Caco-2 (cell line): Measurements from ENCODE around the gene LDB2. TPM values are rescaled to one million over a fixed set of nuclear protein-coding genes. Genes with fewer than 3 reads are reported as not detected.
"Not testable (repeated sequence)": the region's sequence is repeated elsewhere in the genome, so short reads cannot be mapped to it uniquely, and the experiment has no call there.

Source experiments
- BruUV-seq: library from RNA; stranded (reverse); fragments of 400-500 nt; replicated peaks from 2 replicates; lab custom pipeline; 2021; lab: Mats Ljungman, UMichigan
- CTCF ChIA-PET: fragments of 300-600 bp; sonication (Branson Sonifier 250); formaldehyde crosslinking; loops from one replicate; lab custom pipeline; 2022; ENCODE audit warnings: antibody characterized with exemption; lab: Charles Lee
- POLR2A ChIA-PET: fragments of 300-600 bp; sonication (Branson Sonifier 250); formaldehyde crosslinking; loops from one replicate; lab custom pipeline; 2022; ENCODE audit warnings: antibody characterized with exemption; lab: Charles Lee
- DNase-seq, 2 experiments: peaks; one replicate each; pipeline versions ENCODE4 v3.0.0 to v3.0.0-alpha.2; 2020 to 2022
- H3K27me3 ChIP-seq: replicated peaks from 2 replicates; pipeline ENCODE4 v1.6.0; 2011; ENCODE audit warnings: low read length; ENCODE audit not compliant: control insufficient read depth, insufficient read depth
- H3K36me3 ChIP-seq: 2 replicates; pipeline ENCODE4 v1.5.1; 2011; ENCODE audit warnings: low read length; ENCODE audit not compliant: control insufficient read depth, insufficient read depth
- H3K4me1 ChIP-seq: fragments of 250-450 bp; sonication (Bioruptor Pico); 2 replicates; pipeline ENCODE4 v1.5.1; 2020; ENCODE audit warnings: mild to moderate bottlenecking
- H3K4me3 ChIP-seq: 2 replicates; pipeline ENCODE4 v1.5.1; 2011; ENCODE audit warnings: low read depth, mild to moderate bottlenecking, control low read depth, low read length
- H3K9me3 ChIP-seq: fragments of 250-450 bp; sonication (Bioruptor Pico); 2 replicates; pipeline ENCODE4 v1.5.1; 2020; ENCODE audit warnings: mild to moderate bottlenecking, moderate library complexity
- H3K27ac Mint-ChIP-seq: one replicate; pipeline ENCODE4 v1.8.0; 2022; ENCODE audit warnings: mixed read lengths; ENCODE audit not compliant: unreplicated experiment
- H3K27me3 Mint-ChIP-seq: one replicate; pipeline ENCODE4 v1.8.0; 2022; ENCODE audit warnings: mixed read lengths; ENCODE audit not compliant: insufficient read depth, unreplicated experiment
- H3K36me3 Mint-ChIP-seq: one replicate; pipeline ENCODE4 v1.8.0; 2022; ENCODE audit warnings: mild to moderate bottlenecking, mixed read lengths; ENCODE audit not compliant: insufficient read depth, unreplicated experiment
- H3K4me1 Mint-ChIP-seq: one replicate; pipeline ENCODE4 v1.8.0; 2022; ENCODE audit warnings: low read depth, mixed read lengths; ENCODE audit not compliant: unreplicated experiment
- H3K4me3 Mint-ChIP-seq: one replicate; pipeline ENCODE4 v1.8.0; 2022; ENCODE audit warnings: mild to moderate bottlenecking, moderate library complexity, mixed read lengths; ENCODE audit not compliant: unreplicated experiment
- H3K9me3 Mint-ChIP-seq: one replicate; pipeline ENCODE4 v1.8.0; 2022; ENCODE audit warnings: mixed read lengths; ENCODE audit not compliant: unreplicated experiment
- CTCF ChIP-seq, 2 experiments: fragments of 200-600 bp in 1 of 2; IDR thresholded peaks; 1 replicate in 1 of 2; 2 replicates in 1 of 2; pipeline versions ENCODE4 v1.5.1 to v1.8.0; 2011 to 2022; ENCODE audit warnings: antibody characterized with exemption in 1 of 2, control low read depth in 1 of 2, inconsistent platforms in 1 of 2, low read depth in 1 of 2, low read length in 1 of 2, mild to moderate bottlenecking in 1 of 2, moderate library complexity in 1 of 2; ENCODE audit not compliant: insufficient read depth in 1 of 2, severe bottlenecking in 1 of 2, unreplicated experiment in 1 of 2
- intact Hi-C: fragments of 100-400 bp; cut with micrococcal nuclease; formaldehyde crosslinking; loops from one replicate; pipeline ENCODE4 v1.10.0; 2022; ENCODE audit not compliant: unreplicated experiment
- total RNA-seq: library from RNA; stranded (reverse); gene quantifications from 2 replicates; pipeline ENCODE4 v1.2.3, GENCODE V29; 2022

The LDB2 gene
- total RNA-seq, 1 experiment from 2014 or later = not detected

DNA sequence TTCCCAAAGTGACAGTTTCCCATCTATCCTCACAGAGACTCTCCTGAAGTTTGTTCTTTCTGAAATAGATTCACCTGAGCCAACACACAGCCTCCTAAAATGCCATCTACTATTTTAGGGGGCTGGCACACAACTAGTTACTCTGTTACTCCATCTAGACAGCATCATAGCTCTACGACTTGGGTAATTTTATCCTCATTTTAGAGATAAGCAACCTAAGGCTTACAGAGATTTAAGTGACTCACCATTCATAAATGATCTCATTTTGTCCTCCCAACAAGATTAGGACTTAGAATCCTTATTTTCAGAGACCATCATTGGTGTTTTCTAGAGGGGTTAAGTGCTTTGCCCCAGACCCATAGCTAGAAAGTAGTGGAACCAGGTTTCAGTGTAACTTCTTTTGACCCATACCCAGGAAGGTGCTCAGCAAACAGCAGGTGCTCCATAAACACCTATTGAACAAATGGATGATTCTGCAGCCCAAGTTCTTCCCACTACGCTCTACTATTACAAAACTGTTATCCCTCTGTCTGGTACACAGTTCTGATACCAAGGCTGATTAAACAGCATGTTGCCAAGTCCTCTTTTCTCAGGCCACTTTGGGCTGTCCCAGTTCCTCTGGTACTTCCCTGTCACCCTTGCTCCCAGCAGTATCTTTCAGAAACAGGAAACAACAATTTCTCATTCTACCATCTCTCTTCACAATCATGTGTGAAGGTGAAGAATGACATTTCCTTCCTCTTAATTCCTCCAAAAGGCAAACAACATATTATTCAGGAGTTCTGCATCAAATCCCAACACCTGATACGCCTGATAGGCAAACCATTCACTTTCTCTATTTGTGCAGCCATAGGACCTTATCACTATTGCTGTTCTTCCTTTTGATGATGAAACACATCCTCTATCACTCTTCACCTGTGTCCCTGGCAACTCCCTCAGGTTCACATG lies 367.5 kb downstream of the LDB2 start:
- no peak for TF ChIP-seq CTCF (IDR thresholded peaks at IDR 0.05; ENCODE audit: insufficient read depth in 1 of 2, low read depth in 1 of 2, low read length in 1 of 2, severe bottlenecking in 1 of 2, unreplicated experiment in 1 of 2)
- Mint-ChIP-seq H3K36me3 (no peaks in the 10 kb centered on the region), H3K4me1 (no peaks in the 10 kb centered on the region), H3K4me3 (no peak overlapping the region), H3K27ac (no peak overlapping the region), H3K9me3 (no peaks in the 10 kb centered on the region), H3K27me3 (peaks cover 12% of the 10 kb centered on the region)
- no peaks in the 10 kb centered on the region for H3K36me3 ChIP-seq
- CTCF ChIA-PET = no interaction called here
- intact Hi-C loops = no loop called here
- BruUV-seq = no TSS peak
- no peaks in the 10 kb centered on the region for H3K27me3 ChIP-seq
- no peaks in the 10 kb centered on the region for H3K4me1 ChIP-seq
- no peak overlapping the region for H3K4me3 ChIP-seq
- H3K9me3 ChIP-seq = no peaks in the 10 kb centered on the region
- no peak for DNase-seq
- POLR2A ChIA-PET = no interaction called here

- TF ChIP-seq CTCF (IDR thresholded peaks at IDR 0.05; ENCODE audit: insufficient read depth in 1 of 2, low read depth in 1 of 2, low read length in 1 of 2, severe bottlenecking in 1 of 2, unreplicated experiment in 1 of 2) = no peak
These were observed 373.4 kb downstream of the LDB2 start for GRCh38 chr4:16524911-16525554.

DNA sequence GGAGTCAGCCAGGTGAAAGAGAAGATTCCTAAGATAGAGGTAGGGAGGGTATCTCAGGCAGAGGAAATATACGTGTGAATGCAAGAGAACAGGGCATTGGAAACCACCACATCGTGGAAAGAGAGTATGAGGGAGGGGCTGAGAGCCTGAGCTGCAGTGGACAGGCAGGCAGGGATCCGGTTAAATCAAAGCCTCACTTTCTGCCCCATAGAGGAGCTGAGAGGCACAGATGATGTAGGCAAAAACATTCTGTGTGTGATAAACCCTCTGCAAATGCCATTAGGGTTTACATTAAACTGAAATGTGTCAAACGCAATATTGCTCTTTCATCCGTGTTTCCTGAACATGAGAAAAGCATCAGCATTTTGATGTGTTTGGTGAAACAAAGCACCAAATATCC lies 374.0 kb downstream of the LDB2 start:
- no peaks in the 10 kb centered on the region for H3K9me3 ChIP-seq
- Mint-ChIP-seq H3K4me3 (no peak overlapping the region), H3K4me1 (no peaks in the 10 kb centered on the region), H3K36me3 (no peaks in the 10 kb centered on the region), H3K9me3 (no peaks in the 10 kb centered on the region), H3K27ac (no peak overlapping the region), H3K27me3 (peaks cover 13% of the 10 kb centered on the region)
- H3K27me3 ChIP-seq = no peaks in the 10 kb centered on the region
- H3K4me1 ChIP-seq = no peaks in the 10 kb centered on the region
- H3K4me3 ChIP-seq = no peak overlapping the region
- CTCF ChIA-PET = no interaction called here
- POLR2A ChIA-PET = no interaction called here
- DNase-seq = no peak
- no TSS peak for BruUV-seq
- no peaks in the 10 kb centered on the region for H3K36me3 ChIP-seq
- intact Hi-C loops = no loop called here
- TF ChIP-seq CTCF (IDR thresholded peaks at IDR 0.05; ENCODE audit: insufficient read depth in 1 of 2, low read depth in 1 of 2, low read length in 1 of 2, severe bottlenecking in 1 of 2, unreplicated experiment in 1 of 2) = no peak

More at GRCh38 chr4:16524911-16525554, 373.4 kb downstream of the LDB2 start:
- H3K27me3 ChIP-seq = no peaks in the 10 kb centered on the region
- Mint-ChIP-seq H3K27ac (no peak overlapping the region), H3K4me1 (no peaks in the 10 kb centered on the region), H3K4me3 (no peak overlapping the region), H3K27me3 (peaks cover 16% of the 10 kb centered on the region), H3K9me3 (no peaks in the 10 kb centered on the region), H3K36me3 (no peaks in the 10 kb centered on the region)
- CTCF ChIA-PET = no interaction called here
- H3K4me3 ChIP-seq = no peak overlapping the region
- intact Hi-C loops = no loop called here
- no TSS peak for BruUV-seq
- POLR2A ChIA-PET = no interaction called here
- no peak for DNase-seq
- no peaks in the 10 kb centered on the region for H3K36me3 ChIP-seq
- no peaks in the 10 kb centered on the region for H3K4me1 ChIP-seq
- H3K9me3 ChIP-seq = no peaks in the 10 kb centered on the region

- BruUV-seq = not testable (repeated sequence)
These were observed 374.9 kb downstream of the LDB2 start for GRCh38 chr4:16523526-16523925.

More at GRCh38 chr4:16523526-16523925, 374.9 kb downstream of the LDB2 start:
- H3K4me1 Mint-ChIP-seq, H3K9me3 ChIP-seq, H3K4me1 ChIP-seq, H3K27me3 ChIP-seq, CTCF ChIA-PET, H3K36me3 Mint-ChIP-seq, H3K9me3 Mint-ChIP-seq, H3K36me3 ChIP-seq, H3K4me3 ChIP-seq, intact Hi-C loops, H3K27ac Mint-ChIP-seq, DNase-seq, H3K4me3 Mint-ChIP-seq, POLR2A ChIA-PET: not testable (repeated sequence)
- H3K27me3 Mint-ChIP-seq = peaks cover 13% of the 10 kb centered on the region
